Tibial nerve (tissue), 4 donors: ENCODE data around the gene MSI2.

Source experiments
- EP300 ChIP-seq, 2 donors: sonication (generic); formaldehyde crosslinking; IDR thresholded peaks; one replicate each; pipeline ENCODE4 v1.6.1; 2017; ENCODE audit warnings: antibody characterized with exemption in 2 of 2, mild to moderate bottlenecking in 1 of 2
- TF ChIP-seq, protein P1 (sequence below), 5 experiments: fragments of 200-600 bp in 3 of 5; fragments of 450-650 bp in 2 of 5; sonication (generic) in 3 of 5; IDR thresholded peaks; one replicate each; pipeline ENCODE4 v1.5.1; 2016 to 2019; ENCODE audit warnings: antibody characterized with exemption in 5 of 5, mild to moderate bottlenecking in 3 of 5, moderate library complexity in 2 of 5

DNA sequence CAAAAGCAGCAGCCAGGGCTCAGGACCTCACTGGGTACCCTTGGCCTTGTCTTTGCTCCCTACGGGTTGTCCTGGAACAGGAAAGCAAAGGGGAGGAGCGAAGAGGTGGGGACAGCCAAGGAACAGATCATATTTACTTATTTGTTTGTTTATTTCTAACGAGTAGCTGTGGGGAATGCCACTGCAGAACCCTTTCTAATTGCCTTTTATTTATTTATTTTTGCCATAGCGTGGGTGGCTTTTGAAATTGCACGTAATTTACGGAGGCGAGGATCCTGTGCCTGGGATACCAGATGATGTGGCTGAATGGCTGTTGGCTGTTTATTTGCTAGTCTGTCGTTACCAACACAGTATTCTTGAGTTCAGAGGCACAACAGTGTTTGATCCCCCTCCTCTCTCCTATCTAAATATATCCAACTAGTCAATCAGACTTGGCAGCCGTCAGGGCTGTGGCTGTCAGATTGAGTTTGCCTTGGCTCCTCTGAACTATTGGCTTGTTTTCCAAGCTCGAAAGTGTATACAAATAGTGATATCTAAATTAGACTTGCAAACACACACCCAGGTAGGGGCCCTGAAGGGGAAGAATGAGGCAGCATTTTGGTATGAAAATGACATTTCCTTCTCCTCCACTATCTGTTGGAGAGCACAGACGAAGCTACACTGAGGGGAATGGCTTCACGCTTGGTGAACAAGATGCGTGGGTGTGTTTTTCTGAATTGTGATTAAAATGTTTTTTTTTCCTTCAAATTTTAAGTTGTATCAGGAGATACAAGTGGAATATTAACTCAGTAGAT is 110.4 kb downstream of the MSI2 start:
- TF ChIP-seq, protein P1, sequence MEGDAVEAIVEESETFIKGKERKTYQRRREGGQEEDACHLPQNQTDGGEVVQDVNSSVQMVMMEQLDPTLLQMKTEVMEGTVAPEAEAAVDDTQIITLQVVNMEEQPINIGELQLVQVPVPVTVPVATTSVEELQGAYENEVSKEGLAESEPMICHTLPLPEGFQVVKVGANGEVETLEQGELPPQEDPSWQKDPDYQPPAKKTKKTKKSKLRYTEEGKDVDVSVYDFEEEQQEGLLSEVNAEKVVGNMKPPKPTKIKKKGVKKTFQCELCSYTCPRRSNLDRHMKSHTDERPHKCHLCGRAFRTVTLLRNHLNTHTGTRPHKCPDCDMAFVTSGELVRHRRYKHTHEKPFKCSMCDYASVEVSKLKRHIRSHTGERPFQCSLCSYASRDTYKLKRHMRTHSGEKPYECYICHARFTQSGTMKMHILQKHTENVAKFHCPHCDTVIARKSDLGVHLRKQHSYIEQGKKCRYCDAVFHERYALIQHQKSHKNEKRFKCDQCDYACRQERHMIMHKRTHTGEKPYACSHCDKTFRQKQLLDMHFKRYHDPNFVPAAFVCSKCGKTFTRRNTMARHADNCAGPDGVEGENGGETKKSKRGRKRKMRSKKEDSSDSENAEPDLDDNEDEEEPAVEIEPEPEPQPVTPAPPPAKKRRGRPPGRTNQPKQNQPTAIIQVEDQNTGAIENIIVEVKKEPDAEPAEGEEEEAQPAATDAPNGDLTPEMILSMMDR (IDR thresholded peaks at IDR 0.05), result no peak
- no peak for TF ChIP-seq EP300 (IDR thresholded peaks at IDR 0.05)
